GM12872 (cell line): ENCODE results near the gene PCDH15.

ENCODE experiments used
- CTCF ChIP-seq: IDR thresholded peaks from 3 replicates; pipeline ENCODE4 v1.5.1; 2011; ENCODE audit warnings: low read depth, mild to moderate bottlenecking, low read length, moderate library complexity; ENCODE audit not compliant: insufficient read depth

The PCDH15 gene

DNA sequence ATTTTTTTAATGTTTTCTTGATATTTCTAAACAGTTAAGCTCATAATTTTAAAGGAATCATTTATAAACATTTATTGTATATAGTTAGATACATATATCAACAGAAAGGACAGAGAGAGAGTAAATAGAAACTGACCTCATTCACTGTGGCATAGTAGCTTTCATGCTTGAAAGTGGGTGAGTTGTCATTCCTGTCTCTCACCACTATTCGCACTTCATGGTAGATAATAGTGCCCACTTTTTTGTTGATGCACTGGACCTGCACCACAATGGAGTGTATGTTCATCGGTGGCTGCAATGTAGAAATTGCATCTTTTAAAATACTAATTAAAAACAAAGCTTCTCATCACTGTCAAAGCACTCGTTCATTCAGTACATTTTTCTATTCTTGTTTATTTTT, 432.0 kb downstream of the PCDH15 start:
- no peak for TF ChIP-seq CTCF

- no peak for TF ChIP-seq CTCF
Observed at GRCh38 chr10:54363390-54363789, 437.6 kb downstream of the PCDH15 start.

GRCh38 chr10:54342058-54342457, 459.0 kb downstream of the PCDH15 start:
- no peak for TF ChIP-seq CTCF

DNA sequence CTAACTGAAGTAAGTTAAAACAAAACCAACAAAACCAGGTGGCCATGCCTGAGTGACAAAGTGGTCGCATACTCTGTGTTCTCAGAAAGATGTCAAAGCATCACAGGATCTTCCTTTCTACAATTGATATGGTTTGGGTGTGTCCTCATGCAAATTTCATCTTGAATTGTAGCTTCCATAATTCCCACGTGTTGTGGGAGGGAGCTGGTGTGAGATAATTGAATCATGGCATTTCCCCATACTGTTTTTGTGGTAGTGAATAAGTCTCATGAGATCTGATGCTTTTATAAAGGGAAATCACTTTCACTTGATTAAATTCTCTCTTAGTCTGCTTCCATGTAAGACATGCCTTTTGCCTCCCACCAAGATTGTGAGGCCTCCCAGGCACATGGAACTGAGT, 465.7 kb downstream of the PCDH15 start:
- no peak for TF ChIP-seq CTCF

DNA sequence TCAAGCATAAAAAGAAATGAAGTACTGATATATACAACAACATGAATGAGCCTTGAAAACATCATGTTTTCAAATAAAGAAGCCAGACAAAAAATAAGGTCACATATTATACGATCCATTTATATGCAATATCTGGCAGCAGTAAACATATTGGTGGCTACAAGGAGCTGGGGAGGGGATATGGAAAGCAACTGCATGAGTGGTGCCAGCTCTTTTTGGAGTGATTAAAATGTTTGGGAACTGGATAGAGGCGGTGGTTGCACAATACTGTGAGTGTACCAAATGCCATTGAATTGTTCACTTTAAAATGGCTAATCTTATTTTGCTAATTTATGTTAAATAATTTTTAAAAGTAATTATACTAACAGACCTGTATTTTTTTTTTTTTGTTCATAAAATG, 481.7 kb downstream of the PCDH15 start:
- TF ChIP-seq CTCF: no peak

DNA sequence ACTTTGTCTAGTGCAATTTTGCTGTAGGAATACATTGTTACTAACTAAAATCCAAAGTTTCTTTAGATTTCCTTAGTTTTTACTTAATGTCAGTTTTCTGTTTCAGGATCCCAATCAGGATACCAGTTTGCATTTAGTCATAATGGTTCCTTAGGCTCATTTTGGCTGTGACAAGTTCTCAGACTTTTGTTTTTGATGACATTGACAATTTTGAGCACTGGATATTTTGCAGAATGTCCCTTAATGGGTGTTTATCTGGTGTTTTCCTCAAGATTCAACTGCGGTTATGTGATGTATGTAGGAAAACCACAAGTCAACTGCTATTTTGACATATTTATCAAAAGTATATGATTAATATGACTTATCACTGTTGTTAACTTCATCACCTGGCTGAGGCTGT, 482.6 kb downstream of the PCDH15 start:
- TF ChIP-seq CTCF: no peak

DNA sequence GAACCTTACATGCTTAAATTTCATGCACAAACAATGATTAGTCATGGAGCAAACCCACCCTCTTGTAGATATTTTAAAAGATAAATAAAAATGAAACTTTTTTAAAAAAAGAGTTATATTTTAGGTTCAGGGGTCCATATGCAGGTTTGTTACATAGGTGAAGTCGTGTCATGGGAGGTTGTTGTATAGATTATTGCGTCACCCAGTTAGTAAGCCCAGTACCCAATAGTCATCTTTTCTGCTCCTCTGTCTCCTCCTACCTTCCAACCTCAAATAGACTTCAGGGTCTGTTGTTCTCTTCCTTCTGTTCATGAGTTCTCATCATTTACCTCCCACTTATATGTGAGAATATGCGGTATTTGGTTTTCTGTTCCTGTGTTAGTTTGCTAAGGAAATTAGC, 486.6 kb downstream of the PCDH15 start:
- no peak for TF ChIP-seq CTCF
